GM08714 (cell line): ENCODE measurements around the gene RPP30.
"Not testable (repeated sequence)": the region's sequence is repeated elsewhere in the genome, so short reads cannot be mapped to it uniquely, and the experiment has no call there.

Source experiments
- H3K4me3 ChIP-seq: fragments of 200-500 bp; sonication (Bioruptor generic); 2 replicates; pipeline ENCODE4 v1.5.1; 2014; ENCODE audit warnings: mild to moderate bottlenecking, low read length, inconsistent platforms
- ZNF274 ChIP-seq: IDR thresholded peaks from 2 replicates; pipeline ENCODE4 v1.6.1; 2012; ENCODE audit warnings: mild to moderate bottlenecking, low read depth, low read length

RPP30 gene

DNA sequence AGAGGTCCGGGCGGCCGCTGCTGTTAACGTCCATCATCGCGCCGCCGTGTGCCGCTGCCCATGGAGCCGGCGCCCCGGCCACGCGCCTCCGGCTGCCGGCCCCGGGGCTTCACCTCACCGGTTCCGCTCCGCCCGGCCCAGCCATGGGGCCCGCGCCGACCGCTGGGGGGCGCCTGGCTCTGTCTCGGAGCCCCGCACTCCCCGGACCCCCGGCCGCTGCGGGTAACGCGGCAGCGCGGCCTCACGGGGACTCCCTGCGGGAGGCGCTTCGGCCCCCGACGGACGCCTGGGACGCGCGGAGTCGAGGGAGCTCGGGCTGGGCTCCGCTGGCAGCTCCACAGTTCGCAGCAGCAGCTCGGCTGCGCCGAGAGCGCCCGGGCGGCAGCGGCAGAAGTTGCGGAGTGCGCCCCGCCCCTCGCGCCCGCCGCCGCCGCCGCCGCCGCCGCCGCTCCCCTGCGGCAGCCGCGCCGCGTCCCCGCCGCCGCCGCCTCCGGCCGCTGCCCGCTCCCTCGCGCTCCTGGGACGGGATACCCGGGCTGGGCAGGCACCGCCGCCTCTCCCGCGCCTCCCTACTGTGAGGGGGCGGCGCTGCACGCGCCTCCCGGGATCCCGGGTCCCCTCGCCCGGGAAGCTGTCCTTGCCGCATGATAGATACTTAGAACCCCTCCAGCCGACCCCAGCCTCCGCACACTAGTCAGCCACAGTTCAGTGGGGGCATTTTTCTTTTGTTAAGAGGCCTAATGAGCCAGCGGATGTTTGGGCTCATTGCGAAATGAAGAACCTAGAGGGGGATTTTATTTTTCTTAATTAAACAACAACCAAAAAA lies 13.9 kb upstream of the RPP30 start, which contains the start of gene HTR7:
HTR7 (minus strand) TSS at position 405 of the 826 bp plus-strand sequence; CDS start at position 37, 368 bp downstream.
- TF ChIP-seq ZNF274, result no peak
- H3K4me3 ChIP-seq, result peak within 1 kb of the TSS; percentile 61; the same call in 1 of the 2 replicates

DNA sequence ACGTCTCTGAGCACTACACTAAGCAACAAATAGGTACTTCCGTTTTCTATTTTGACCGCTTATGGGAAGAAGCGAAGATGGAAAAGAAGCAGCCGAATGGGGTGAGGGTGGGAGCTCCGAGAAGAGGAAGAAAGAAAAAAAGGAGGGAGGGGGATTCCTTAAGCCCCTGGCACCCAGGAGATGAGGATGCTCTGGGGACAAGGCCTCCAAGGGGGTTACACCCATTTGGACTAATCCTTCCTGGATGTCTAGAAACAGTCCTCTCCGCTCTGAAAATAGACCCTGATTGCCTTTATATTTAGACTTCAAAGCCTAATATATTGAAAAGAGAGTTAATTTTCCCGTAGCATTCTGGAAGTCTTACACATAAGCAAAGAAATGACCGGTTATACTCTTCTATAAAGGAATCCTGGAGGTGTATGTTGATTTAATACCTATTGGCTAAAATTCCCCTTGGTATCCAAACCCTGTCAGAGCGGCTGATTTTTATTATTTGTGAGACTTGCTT lies 13.3 kb upstream of the RPP30 start:
- peak overlapping the region; percentile 39; the same call in 1 of the 2 replicates for H3K4me3 ChIP-seq
- no peak for TF ChIP-seq ZNF274

DNA sequence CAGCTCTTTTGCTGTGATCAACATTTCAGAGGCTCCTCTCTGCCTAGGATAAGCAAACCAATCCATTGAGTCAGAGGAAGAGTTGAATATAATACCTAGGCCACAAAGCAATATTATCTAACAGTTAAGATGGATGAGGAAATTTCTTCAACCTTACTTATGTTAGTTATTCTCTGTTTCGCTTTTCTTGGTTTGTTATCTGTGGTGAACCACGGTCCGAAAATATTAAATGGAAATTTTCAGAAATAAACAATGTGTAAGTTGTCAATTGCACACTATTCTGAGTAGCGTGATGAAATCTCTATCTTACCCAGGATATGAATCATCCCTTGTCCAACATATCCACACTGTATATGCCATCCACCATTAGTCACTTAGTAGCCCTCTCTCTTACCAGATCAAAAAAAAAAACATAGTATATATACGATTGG lies 12.4 kb upstream of the RPP30 start:
- H3K4me3 ChIP-seq, result no peak overlapping the region
- no peak for TF ChIP-seq ZNF274

DNA sequence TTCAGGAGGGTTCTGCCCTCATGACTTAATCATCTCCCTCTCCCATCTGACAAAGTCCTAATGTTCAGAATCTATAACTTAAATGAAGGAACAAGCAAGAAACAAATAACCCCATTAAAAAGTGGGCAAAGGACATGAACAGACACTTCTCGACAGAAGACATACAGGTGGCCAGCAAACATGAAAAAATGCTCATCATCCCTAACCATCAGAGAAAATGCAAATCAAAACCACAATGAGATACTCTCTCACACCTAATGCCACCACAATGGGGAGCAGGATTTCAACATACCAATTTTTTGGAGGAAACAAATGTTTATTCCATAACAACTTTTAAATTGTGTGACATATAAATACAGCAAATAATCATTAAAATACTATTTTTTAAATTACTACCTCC lies 11.0 kb upstream of the RPP30 start:
- H3K4me3 ChIP-seq, result no peak overlapping the region
- TF ChIP-seq ZNF274, result no peak

DNA sequence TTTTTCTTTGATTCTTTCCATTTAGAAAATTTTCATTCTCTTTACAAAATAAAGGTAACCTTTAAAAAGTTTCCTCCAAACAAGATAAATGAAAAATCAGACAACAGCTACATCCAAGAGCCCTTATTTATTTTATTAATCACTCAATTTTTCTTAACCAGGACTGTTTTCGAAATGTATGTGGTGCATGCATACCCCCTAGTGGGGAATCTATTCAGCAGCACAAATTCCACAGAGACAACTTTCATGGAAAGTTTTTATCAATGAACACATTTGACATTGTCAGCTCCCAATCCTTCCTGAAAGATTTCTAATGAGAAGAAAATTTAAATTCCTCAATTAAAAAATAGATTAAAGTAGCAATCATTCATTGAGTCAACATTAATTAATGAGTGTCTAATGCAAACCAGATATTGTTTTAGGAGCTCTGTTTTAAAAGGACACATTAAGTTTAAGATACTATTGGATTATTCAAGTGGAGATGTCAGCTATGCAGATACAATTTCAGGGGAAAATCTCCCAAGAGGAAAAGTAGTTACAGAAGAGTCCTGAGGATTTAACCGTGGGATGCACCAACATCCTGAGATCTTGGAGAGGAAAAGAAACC lies 8.8 kb upstream of the RPP30 start:
- H3K4me3 ChIP-seq, result no peak overlapping the region
- no peak for TF ChIP-seq ZNF274

DNA sequence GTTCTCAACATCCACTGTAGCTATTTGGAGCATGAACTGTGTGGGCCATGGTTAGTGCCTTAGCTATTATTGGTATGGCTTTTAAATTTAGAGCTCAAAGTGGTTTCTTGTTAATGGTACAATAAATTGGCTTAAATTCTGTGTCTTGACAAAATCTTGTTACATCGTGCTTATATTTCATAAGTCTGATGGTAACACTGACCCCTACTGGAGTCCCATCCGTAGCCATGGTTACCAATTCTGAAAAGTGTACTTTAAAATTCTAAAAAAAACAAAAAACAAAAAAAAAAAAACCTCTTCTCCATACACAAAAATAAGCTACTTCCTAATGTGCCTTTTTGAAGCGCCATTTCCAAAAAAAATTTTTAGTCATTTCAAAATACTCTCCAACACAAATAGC lies 6.4 kb upstream of the RPP30 start:
- no peak overlapping the region for H3K4me3 ChIP-seq
- TF ChIP-seq ZNF274, result no peak

DNA sequence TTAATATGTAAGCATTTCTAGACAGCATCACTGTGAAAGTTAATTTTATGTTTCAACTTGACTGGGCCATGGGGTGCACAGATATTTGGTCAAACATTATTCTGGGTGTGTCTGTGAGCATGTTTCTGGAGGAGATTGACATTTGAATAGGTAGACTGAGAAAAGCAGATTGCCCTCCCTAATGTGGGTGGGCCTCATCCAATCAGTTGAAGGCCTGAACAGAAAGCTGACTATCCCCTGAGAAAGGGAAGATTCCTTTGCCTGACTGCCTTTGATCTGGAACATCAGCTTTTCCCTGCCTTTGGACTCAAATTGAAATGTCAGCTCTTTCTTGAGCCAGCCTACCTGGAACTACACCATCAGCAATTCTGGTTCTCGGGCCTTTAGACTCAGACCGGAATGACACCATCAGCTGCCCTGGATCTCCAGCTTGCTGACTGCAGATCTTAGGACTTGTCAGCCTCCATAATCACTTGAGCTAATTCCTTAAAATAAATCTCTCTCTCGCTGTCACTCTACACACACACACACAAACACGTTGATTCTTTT lies 5.7 kb upstream of the RPP30 start:
- no peak for TF ChIP-seq ZNF274
- H3K4me3 ChIP-seq, result no peak overlapping the region

DNA sequence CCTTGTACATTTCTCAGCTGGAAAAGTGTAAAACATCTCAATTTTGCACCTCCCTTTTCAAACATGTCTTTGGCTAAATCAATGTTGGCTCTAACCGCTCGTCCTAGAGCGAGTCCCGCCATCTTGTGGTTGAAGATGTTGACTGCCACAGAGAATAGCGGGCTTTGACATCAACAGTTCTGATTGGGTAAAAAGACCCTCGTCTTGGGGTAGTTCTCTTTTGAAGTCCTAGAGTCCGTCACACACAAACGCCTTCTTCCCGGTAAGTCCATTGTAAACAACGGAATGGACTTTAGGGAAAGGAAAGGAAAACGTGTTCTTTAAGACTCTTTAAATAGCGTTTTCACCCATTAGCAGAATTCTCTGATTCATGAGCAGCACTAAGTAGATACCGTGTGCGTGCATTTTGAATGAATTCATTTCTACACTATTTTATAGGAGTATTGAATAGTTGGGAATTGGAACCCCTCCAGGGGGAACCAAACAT lies 452 bp upstream of the RPP30 start:
- TF ChIP-seq ZNF274, result no peak

DNA sequence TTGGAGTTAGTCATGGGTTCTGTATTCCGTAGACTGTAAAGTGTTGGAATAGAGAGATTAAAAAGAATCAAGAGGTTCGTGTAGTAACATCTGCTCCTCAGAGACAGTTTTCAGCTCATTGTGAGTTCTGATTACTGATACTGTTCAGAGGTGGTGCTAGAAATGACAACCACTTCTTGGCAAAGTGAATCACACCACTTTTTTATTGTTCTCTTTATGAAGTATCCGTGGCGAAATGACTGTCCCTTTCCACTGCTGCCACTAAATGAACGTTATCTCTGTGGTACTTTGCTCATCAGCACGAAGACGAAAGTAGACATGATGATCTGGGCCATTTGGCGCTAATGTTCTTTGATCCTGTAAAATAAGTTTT lies 860 bp downstream of the RPP30 start:
- H3K4me3 ChIP-seq, result peak overlapping the region; percentile 93
- no peak for TF ChIP-seq ZNF274

More for the DNA sequence above, 452 bp upstream of the RPP30 start:
- H3K4me3 ChIP-seq, result peak overlapping the region; percentile 93

DNA sequence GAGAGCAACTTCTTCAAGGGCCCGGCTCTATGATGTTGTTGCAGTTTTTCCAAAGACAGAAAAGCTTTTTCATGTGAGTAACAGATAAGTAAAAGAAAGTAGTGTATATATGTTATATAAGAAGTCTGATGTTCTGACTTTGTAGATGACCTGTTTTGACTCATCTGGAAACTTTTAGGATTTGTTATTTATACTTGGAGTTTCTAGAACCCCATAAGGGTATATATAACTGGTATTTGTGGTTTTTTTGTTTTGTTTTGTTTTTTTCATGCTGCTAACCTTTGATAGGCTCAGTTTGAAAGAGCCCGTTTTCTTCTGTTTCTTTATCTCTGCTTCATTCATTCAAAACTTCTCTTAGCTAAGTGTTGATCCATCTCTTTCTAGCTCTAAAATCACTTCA lies 7.3 kb downstream of the RPP30 start:
- TF ChIP-seq ZNF274, result no peak
- no peak overlapping the region for H3K4me3 ChIP-seq

DNA sequence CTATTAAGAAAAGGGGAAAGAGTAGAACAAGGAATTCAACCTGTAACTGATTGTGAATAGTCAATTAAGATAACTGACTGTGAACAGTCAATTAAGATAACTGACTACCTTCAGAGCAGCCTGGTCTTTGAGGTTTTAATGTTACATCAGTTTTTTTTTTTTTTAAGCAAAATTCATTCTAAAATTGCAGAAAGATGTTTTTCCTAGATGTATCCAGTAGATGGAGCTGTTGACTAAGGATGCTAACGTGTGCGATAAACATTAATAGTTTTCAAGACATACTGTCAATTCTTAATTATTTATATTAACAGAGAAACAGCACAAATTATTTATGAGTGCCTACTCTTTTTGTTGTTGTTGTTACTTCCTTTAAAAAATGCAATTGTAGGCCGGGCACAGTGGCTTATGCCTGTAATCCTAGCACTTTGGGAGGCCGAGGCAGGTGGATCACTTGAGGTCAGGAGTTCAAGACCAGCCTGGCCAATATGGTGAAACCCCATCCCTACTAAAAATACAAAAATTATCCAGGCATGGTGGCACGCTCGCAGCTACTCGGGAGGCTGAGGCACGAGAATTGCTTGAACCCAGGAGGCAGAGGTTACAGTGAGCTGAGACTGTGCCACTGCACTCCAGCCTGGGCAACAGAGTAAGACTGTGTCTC lies 8.4 kb downstream of the RPP30 start:
- not testable (repeated sequence) for H3K4me3 ChIP-seq

DNA sequence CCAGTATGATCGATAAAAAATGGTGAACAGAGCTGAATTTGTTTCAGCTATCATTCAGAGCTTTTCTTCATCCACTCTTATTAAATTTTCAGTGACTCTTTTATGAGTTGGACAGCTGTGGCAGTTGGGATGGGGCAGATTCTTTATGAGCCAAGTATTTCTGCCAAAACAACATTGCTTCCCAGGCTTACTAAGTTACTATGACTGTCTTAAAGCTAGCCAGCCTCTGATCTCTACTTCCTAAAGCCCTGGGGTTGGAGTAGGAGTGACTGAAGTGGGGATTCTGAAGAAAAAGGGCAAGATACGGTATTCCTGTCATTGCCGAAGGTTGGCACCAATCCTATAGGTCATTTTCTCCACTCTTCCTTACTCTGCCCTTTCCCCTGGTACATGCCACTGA lies 12.7 kb downstream of the RPP30 start:
- no peak overlapping the region for H3K4me3 ChIP-seq
- TF ChIP-seq ZNF274, result no peak

DNA sequence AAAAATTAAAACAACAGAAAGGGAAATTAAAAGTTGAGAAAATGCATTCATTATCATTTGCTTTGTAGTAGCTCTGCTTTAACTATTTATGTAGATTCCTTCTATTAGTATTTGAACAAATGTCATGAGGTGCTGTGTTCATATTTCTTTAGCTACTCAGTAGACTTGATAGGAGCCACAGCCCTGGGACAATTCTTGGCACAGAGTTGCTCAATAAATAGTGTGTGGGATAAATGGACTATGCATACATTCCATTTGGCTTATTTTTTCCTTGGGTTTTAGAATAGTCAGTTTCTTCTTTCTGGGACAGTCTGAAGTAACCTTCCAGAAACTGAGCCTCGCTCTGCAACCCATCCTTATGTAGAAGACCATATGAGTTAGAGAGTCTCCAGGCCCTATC lies 13.4 kb downstream of the RPP30 start:
- H3K4me3 ChIP-seq, result no peak overlapping the region
- TF ChIP-seq ZNF274, result no peak

DNA sequence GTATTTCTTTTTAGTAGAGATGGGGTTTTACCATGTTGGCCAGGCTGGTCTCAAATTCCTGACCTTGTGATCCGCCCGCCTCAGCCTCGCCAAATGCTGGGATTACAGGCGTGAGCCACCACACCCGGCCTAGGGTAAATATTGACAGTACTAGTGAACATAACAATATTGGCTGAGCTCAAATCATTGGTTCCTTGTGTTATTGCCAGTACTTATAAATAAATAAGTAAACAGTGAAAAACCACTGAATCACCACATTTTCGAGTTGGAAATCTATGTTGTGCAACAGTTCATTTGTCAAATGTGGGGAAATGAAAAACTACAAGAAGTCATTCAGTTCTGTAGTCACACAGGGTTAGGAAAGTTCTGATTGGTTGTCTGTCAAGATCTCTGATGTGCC lies 15.8 kb downstream of the RPP30 start:
- no peak for TF ChIP-seq ZNF274
- H3K4me3 ChIP-seq, result no peak overlapping the region

DNA sequence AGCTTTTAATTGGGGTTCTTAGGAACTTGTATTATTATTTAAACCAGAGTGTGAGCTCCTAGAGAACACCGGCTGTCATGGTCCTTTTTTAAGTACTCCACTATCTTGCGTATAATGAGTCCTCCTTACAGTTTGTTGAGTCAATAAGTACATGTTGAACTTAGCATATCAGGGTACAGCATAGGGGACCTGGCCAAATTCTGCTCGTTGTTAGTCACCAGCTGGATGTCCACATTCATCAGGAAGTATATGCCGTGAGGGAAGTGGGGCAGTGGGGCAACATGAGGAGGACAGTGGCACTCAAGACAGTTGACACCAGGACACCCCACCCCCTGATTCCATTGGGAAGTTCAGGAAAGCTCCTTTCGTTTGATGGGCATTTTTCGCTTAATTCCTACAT lies 16.6 kb downstream of the RPP30 start:
- no peak overlapping the region for H3K4me3 ChIP-seq
- no peak for TF ChIP-seq ZNF274
